ENCODE data around the gene LRRC32.
"Not testable (repeated sequence)": the region's sequence is repeated elsewhere in the genome, so short reads cannot be mapped to it uniquely, and the experiment has no call there.

The LRRC32 gene

DNA sequence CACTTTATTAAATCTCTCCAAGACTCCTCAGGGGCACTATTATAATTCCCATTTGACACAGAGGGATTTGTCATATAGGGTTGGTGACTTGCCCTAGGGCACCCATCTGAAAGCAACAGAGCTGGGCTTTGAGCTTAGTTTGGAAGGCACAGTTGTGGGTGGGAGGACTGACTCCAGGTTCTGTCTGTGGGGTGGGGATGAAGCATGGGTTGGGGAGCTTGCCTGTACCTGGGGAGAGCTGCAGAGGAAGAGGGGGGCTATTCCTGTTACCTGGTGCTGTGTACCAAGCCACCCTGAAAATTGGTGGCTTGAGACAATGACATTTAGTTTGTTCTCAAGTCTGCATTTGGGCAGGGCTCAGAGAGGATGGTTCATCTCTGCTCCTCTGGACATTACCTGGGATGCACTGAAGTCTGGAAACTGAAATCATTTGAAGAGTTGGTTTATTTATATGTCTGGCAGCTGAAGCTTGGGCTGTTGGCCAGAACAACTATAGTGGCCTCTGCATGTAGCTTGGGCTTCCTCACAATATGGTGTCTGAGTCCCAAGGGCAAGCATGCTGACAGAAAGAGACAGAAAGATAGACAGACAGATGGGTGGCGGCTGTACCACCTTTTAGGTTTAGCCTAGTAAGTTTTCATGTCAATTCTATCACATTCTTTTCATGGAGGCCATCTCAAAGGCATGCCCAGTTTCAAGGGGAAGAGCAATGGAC, 44.9 kb downstream of the LRRC32 start:
- no peak for DNase-seq

GRCh38 chr11:76624500-76625379, 45.8 kb downstream of the LRRC32 start:
- no peak for DNase-seq

GRCh38 chr11:76623884-76624419, 46.6 kb downstream of the LRRC32 start:
- no peak for DNase-seq

DNA sequence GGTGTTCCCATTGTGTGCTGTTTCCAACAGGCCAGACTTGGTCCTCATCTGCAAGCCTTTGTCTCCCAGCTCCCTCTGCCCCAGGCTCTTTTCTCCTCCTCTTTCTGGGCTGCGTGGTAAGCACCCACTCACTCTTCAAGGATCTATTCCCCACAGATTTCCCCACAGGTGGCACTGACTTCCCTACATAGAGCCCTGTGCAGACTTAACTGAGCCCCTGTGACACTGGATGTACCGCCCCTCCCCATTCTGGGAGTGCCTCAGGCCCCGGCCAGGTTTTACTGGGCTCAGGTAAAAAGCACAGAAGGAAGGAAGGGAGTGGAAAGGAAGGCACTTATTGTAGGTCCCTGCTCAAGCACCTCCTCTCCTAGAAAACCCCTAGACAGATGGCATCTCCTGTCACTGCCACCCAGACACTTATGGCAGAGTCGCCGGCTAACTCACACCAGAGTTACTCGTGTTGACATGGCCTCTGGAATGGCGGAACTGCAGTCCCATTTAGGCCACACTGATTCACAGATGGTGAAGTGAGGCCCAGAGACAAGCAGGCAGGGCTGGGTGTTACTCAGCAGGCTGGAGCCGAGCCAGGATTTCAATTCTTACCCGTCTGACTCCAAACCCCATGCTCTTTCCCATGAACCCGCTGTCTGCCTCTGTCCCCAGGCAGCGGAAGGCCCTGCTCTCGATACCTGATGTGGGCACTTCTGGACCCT, 47.2 kb downstream of the LRRC32 start:
- no peak for DNase-seq

GRCh38 chr11:76622493-76623094, 48.0 kb downstream of the LRRC32 start:
- DNase-seq: no peak

DNA sequence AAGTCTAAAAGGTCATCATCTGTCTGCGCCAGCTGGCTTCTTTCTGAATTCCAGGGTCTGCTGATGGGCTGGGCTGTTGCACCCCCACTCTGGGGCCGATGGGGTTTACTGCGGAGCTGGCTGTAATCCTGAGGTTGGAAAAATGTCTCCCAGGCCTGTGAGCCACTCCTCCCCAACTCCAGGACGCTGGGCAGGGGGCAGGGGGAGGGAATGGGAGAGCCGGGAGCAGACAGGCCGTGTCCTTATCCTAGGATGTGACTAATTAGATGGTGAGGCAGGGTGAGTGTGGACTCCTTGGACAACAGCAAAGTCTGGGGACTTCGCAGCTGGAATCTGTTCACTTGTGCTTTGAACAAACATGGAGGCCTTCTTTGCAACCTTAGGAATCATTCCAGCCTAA, 48.7 kb downstream of the LRRC32 start:
- DNase-seq: no peak

DNA sequence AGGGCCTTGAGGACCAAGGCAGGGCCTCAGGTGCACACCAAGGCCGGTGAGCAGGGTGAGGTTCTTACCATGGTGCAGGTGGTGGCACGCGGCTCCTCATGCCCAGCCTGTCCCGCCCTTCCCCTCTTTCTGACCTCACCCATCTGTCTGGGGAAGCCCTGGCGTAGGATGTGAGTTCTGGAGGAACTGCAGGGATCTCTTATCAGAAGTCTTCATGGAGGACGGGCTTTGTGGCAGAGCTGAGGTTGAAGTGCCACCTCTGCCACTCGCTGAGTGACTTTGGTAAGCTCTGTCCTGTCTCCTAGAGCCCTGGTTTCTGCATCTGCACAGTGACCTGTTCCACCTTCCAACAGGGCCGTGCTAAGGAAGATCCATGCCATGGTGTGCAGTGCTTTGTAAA, 49.1 kb downstream of the LRRC32 start:
- no peak for DNase-seq

DNA sequence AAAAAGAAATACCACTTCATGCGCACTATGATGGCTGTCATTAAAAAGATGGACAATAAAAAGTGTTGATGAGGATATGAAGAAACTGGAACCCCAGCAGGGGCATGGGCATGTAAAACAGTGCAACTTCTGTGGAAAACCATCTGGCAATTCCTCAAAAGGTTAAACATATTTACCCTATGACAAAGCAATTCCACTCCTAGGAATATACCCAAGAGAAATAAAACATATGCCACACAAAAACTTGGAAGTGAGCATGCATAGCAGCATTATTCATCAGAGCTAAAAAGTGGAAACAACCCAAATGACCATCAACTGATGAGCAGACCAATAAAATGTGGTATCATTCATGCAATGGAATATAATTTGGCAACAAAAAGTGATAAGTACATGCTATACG, 50.1 kb downstream of the LRRC32 start:
- no peak for DNase-seq

- not testable (repeated sequence) for DNase-seq
These were observed 50.7 kb downstream of the LRRC32 start for GRCh38 chr11:76619801-76620200.

DNA sequence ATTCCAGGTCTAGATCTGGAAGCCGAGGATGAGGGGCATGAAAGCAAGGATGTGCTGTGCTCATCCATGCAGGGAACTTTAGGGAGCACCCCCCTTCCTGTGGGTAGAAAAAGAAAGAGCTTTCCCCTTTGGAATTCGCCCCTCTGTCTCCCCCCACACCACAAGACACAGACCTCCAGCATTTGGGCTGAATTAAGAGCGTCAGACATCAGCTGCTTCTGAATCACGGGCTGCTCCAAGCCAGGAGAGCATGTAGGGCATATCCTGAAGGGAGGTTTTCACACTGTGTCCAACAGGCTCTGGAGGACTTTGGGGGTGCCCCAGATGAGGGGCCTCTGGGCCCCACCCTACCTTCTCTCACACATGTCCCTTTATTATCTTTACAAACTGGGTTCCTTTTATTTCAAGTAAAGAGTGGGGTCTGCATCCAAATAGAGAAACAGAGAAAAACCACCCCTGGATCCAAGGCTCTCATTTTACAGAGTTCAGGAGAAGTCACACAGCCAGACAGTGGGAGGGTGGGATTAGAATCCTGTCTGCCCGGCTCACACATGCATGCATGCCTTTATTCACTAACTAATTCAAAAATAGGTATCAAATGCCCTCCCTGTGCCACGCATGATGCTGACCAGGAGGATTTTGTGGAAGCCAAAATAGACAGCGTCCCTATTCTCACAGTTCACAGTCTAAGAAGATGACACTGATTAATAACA, 52.8 kb downstream of the LRRC32 start:
- no peak for DNase-seq

- no peak for DNase-seq
These were observed 53.6 kb downstream of the LRRC32 start for GRCh38 chr11:76616676-76617552.

DNA sequence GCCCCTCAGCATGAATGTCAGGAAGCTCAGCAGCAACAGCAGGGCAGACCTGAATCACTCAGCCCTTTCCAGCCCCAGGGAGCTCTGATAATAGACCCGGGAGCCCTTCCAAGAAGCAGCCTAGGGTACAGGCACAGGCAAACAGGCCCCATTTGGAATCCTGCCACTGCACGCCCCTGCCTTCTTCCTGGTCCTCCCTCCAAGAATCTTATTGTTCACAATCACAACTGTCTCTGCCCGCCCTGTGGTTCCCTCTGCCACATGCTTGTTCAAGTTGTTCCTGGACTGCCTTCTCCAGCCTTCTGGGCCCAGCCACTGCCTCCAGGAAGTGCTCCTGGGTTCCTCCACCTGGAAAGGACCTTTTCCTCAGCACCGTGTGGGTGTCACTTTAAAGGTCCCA, 54.6 kb downstream of the LRRC32 start:
- no peak for DNase-seq

GRCh38 chr11:76614471-76615179, 55.9 kb downstream of the LRRC32 start:
- DNase-seq: no peak

DNA sequence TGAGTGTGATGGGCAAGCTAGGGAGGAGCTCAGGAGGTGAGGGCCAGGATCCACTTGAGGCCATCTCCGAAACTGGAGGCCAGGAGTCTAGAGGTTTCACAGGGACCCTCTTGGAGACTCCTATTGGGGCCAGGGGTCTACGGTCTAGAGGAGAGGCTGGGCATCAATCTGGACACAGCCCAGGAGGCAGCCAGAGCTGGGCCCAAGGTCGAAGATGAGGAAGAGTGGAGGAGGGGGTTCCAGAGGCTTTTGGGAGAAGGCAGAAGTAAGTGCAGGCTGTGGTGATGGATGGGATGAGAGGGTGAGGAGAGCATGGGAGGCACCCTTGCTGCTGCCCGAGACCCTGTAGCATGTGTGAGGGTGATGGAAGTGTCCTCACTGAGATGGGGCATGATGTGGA, 56.6 kb downstream of the LRRC32 start:
- DNase-seq: no peak

DNA sequence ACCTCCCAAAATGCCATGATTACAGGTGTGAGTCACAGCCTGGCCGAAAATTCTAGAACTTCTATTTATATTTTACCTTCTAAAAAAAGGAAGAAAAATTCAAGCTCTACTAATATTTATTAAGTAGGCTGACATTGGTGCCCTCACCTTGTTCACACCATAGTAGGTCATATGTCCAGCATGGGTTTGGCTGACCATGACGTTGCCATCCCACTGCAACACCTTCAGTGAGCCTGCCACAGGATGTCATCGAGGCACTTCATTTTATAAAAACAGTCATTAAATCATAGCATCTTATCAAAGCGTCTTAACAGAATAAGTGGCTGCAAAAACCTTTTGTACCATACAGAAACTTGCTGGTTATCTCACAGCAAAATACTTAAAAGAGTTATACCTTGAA, 58.3 kb downstream of the LRRC32 start:
- DNase-seq: no peak

- DNase-seq: peak; percentile 12
These were observed 59.6 kb downstream of the LRRC32 start for GRCh38 chr11:76610871-76611475.

GRCh38 chr11:76610371-76610770, 60.2 kb downstream of the LRRC32 start:
- DNase-seq: no peak

DNA sequence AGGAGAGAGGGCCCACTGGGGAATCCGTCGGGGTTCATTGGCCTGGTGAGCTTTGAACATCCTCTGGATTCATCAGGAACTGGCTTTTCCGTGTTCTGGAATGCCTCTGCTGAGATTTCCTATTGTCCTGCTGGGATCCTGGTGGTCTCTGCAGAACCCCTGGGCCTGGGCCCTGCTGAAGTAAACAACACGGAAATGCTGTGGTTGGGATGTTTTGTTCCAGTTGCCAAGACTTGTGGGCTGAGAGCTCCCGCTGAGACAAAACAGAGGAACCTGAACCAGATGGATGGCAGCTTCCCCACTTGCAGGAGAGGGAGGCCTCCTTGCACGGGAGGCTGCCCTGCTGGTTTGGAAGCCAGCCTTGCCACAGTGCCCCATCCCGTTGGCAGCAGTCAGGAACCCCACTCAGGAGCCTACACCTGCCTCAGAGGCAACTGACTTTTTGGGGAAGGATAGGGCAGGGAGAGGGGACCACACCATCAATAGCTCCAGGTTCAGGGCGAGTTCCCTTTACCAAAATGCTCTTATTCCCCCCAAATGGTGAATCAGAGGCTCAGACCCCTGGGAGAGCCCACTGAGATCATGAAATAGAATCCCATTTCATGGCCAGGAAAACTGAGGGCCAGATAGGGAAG, 60.7 kb downstream of the LRRC32 start:
- DNase-seq: no peak

- not testable (repeated sequence) for DNase-seq
These were observed 61.6 kb downstream of the LRRC32 start for GRCh38 chr11:76608879-76609460.
